IPS-18a (cell line): Measurements from ENCODE around the gene TGM4.

Experiments used
- H3K27ac ChIP-seq: one replicate; pipeline ENCODE4 v1.5.1; 2013; ENCODE audit warnings: low read length
- H3K27me3 ChIP-seq: one replicate; pipeline ENCODE4 v1.6.1; 2013; ENCODE audit warnings: mild to moderate bottlenecking, low read length; ENCODE audit not compliant: control insufficient read depth, insufficient read depth
- H3K36me3 ChIP-seq: one replicate; pipeline ENCODE4 v1.6.1; 2013; ENCODE audit warnings: low read depth, low read length; ENCODE audit not compliant: control insufficient read depth
- H3K4me1 ChIP-seq: one replicate; pipeline ENCODE4 v1.6.1; 2013; ENCODE audit warnings: low read depth, low read length; ENCODE audit not compliant: control insufficient read depth
- H3K4me3 ChIP-seq: one replicate; pipeline ENCODE4 v1.5.1; 2013; ENCODE audit warnings: low read length
- H3K9ac ChIP-seq: one replicate; pipeline ENCODE4 v1.6.1; 2013; ENCODE audit warnings: mild to moderate bottlenecking, low read length, moderate library complexity
- H3K9me3 ChIP-seq: one replicate; pipeline ENCODE4 v1.6.1; 2013; ENCODE audit warnings: low read depth, low read length; ENCODE audit not compliant: control insufficient read depth

Gene TGM4

DNA sequence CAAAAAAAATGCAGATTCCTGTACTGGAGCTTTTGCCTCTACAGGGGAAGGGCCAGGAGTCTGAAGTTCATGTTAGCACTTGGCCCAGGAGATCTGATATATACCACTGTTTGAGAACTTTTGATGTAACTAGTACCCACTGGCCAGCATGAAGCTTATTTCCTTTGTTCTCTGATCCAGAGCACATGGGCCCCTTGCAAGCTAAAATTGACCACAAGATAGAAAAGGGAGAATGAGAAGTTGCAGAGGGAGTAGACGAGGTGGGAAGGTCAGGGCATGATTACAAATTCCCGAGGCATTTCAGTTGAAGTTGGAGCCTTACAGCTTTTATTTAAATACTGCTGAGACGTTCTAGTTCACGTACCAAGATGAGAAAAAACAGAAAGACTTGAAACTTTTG is 28.2 kb downstream of the TGM4 start:
- peaks cover 7% of the 10 kb centered on the region for H3K4me1 ChIP-seq
- H3K9ac ChIP-seq: no peak overlapping the region
- no peaks in the 10 kb centered on the region for H3K9me3 ChIP-seq

DNA sequence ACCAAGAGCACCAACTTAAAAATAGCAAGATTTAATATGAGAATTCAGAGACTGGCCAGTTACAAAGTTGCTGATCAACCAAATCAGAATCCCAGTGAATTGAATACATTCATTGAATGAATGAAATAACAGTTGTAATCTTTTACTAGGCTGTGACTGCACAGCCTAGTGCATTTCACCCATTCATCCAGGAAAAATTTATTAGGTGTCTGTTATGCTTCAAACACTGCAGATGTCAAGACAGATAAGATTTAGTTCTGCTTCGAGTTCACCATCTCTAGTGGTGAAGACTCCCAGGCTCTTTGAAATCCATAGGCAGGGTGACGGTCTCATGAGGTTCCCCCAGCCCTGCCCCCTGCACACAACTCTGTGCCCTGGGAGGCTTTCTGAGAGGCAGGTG is 28.9 kb downstream of the TGM4 start:
- peaks cover 7% of the 10 kb centered on the region for H3K4me1 ChIP-seq
- H3K27ac ChIP-seq: no peak overlapping the region
- no peaks in the 10 kb centered on the region for H3K36me3 ChIP-seq
- no peaks in the 10 kb centered on the region for H3K9me3 ChIP-seq
- no peak overlapping the region for H3K4me3 ChIP-seq
- no peak overlapping the region for H3K9ac ChIP-seq
- H3K27me3 ChIP-seq: no peaks in the 10 kb centered on the region

More for the DNA sequence above, 28.2 kb downstream of the TGM4 start:
- H3K27ac ChIP-seq: no peak overlapping the region
- H3K27me3 ChIP-seq: no peaks in the 10 kb centered on the region
- no peaks in the 10 kb centered on the region for H3K36me3 ChIP-seq
- no peak overlapping the region for H3K4me3 ChIP-seq

DNA sequence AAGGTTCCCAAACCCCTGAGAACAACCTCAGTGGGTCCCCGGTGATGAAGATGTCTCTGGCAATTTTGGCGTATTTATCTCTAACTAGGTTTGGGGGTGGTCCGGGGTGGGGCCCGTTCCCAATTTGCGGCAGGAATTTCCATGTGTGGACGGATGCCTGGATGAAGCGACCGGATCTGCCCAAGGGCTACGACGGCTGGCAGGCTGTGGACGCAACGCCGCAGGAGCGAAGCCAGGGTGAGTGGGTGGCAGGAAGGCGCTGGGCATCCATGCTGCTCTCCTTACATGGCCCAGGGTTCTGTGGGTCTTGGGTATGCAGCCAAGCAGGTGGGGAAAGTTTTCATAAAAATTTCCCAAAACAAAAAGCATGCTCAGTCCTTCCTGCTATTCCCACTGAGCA is 29.3 kb downstream of the TGM4 start:
- Histone ChIP-seq H3K4me1 (peaks cover 7% of the 10 kb centered on the region), H3K9me3 (no peaks in the 10 kb centered on the region), H3K36me3 (no peaks in the 10 kb centered on the region), H3K4me3 (no peak overlapping the region), H3K27me3 (no peaks in the 10 kb centered on the region), H3K27ac (no peak overlapping the region), H3K9ac (no peak overlapping the region)

DNA sequence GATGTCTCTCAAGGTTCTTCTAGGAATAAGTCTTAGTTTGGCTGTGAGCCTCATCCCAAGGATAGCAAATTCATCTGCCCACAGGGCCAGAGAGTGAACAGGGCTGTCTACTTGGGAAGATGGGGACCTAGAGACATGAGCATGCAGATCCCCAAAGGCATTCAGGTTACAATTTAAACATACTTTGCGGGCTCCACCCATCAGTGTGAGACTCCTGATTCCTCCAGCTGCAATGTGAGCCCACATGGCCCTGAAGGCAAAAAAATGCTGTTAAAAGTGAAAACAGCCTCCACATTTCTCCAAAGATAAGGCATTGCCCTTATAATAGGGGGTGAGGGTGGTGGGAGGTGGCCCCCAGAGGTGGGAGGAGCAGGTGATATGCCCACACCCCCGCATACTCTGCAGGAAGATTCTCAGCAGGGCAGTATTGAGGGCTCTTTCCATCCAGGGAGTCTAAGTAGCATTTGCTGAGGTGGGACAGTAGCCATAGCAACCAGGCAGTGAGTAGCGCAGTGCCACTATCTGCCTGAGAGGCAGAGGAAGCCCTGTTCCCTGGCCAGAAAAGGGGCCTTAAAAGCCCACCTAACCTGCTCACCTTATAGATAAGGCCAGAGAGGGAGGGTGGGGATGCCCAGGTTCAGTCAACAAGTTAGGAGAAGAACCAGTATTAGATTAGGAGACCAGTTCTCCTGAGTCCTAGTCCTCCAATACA is 31.2 kb downstream of the TGM4 start:
- H3K27me3 ChIP-seq: no peaks in the 10 kb centered on the region
- H3K9me3 ChIP-seq: no peaks in the 10 kb centered on the region
- H3K27ac ChIP-seq: no peak overlapping the region
- no peaks in the 10 kb centered on the region for H3K36me3 ChIP-seq
- no peaks in the 10 kb centered on the region for H3K4me1 ChIP-seq
- no peak overlapping the region for H3K9ac ChIP-seq
- no peak overlapping the region for H3K4me3 ChIP-seq

DNA sequence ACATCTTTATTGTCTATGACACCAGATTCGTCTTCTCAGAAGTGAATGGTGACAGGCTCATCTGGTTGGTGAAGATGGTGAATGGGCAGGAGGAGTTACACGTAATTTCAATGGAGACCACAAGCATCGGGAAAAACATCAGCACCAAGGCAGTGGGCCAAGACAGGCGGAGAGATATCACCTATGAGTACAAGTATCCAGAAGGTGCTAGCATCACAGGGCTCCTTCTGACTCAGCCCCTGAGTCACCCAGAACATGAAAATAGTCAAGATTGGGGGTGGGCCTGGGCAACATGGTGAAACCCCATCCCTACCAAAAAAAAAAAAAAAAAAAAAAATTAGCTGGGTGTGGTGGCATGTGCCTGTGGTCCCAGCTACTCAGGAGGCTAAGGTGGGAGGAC is 32.6 kb downstream of the TGM4 start:
- Histone ChIP-seq H3K9ac (no peak overlapping the region), H3K4me3 (no peak overlapping the region), H3K27me3 (no peaks in the 10 kb centered on the region), H3K9me3 (no peaks in the 10 kb centered on the region), H3K27ac (no peak overlapping the region), H3K36me3 (no peaks in the 10 kb centered on the region), H3K4me1 (no peaks in the 10 kb centered on the region)

DNA sequence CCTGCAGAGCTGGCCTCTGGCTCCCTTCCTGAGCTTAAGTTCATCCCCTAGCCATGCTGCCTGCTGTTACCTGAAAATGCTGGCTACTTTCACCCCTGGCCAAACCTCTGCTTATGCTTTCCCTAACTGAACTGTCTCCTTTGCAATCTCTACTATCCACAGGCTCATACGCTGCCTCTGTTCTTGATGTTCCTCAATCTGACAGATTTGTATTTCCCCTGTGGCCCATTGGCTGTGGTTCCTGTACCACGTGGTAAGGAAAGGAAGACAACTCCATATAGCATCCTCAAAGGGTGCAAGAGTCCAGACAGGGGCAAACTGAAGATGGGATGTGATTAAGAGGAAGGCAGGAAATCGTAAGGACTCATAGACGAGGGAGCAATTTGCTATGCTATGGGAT is 33.2 kb downstream of the TGM4 start:
- Histone ChIP-seq H3K9me3 (no peaks in the 10 kb centered on the region), H3K27ac (no peak overlapping the region), H3K9ac (no peak overlapping the region), H3K4me3 (no peak overlapping the region), H3K4me1 (no peaks in the 10 kb centered on the region), H3K27me3 (no peaks in the 10 kb centered on the region), H3K36me3 (no peaks in the 10 kb centered on the region)

DNA sequence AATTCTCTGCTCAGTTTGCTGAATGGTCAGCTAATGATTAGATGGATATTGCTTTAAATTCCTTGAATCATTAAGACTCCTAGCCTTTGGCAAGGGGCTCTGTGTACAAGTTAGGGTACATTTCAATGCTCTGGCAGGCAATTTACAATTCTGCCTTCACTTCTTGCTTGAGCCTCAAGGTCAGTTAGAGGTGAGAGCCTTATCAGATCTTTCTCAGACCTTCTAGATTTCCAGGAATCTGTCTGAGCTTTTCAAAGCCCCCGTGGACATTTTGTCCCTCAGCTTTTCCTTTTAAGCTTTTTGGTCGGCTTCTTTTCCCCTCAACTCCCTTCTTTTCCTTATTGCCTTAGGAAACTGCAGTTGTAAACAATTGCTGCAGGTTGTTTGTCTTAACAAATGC is 34.7 kb downstream of the TGM4 start:
- Histone ChIP-seq H3K27ac (no peak overlapping the region), H3K4me1 (no peaks in the 10 kb centered on the region), H3K9me3 (no peaks in the 10 kb centered on the region), H3K27me3 (no peaks in the 10 kb centered on the region), H3K4me3 (no peak overlapping the region), H3K9ac (no peak overlapping the region), H3K36me3 (no peaks in the 10 kb centered on the region)

DNA sequence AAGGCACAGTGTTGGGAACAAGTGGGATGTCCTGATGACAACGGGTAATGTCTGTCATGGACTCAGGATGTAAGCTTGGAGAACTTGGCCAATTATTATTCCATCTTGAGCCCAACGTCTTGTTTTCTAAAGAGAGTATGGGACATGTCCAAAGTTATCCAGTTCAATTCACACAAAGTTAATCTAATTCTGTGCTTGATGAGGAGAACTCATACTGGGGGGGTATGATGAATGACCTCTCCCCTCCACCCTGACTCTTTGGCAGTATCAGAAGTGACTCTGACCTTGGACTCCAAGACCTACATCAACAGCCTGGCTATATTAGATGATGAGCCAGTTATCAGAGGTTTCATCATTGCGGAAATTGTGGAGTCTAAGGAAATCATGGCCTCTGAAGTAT is 36.3 kb downstream of the TGM4 start:
- Histone ChIP-seq H3K4me3 (no peak overlapping the region), H3K4me1 (no peaks in the 10 kb centered on the region), H3K9ac (no peak overlapping the region), H3K36me3 (no peaks in the 10 kb centered on the region), H3K9me3 (no peaks in the 10 kb centered on the region), H3K27me3 (no peaks in the 10 kb centered on the region), H3K27ac (no peak overlapping the region)

DNA sequence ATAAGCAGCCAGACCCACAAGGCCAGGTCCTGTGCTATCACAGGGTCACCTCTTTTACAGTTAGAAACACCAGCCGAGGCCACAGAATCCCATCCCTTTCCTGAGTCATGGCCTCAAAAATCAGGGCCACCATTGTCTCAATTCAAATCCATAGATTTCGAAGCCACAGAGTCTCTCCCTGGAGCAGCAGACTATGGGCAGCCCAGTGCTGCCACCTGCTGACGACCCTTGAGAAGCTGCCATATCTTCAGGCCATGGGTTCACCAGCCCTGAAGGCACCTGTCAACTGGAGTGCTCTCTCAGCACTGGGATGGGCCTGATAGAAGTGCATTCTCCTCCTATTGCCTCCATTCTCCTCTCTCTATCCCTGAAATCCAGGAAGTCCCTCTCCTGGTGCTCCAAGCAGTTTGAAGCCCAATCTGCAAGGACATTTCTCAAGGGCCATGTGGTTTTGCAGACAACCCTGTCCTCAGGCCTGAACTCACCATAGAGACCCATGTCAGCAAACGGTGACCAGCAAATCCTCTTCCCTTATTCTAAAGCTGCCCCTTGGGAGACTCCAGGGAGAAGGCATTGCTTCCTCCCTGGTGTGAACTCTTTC is 39.6 kb downstream of the TGM4 start:
- H3K9me3 ChIP-seq: no peaks in the 10 kb centered on the region
- no peak overlapping the region for H3K27ac ChIP-seq
- H3K4me1 ChIP-seq: no peaks in the 10 kb centered on the region
- no peaks in the 10 kb centered on the region for H3K36me3 ChIP-seq
- H3K27me3 ChIP-seq: no peaks in the 10 kb centered on the region
- no peak overlapping the region for H3K9ac ChIP-seq
- no peak overlapping the region for H3K4me3 ChIP-seq

DNA sequence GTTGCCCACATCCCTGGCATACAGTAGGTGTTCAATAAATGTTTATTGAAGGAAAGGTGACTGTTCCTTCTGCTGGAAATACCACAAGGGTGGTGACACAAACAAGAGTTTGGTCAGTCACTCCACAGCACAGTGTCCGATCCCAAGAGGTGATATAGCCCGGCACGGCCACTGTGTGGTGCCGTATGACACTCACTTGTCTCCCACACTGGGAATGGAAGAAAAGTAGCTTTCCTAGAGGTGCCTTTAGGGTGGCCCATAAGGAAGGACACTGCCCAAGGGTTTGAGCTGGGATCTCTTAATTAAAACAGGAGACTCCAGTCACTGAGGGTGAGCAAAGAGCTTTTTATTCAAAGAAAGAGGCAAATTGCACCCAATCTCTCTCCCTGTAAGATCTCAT is 40.5 kb downstream of the TGM4 start:
- Histone ChIP-seq H3K4me1 (no peaks in the 10 kb centered on the region), H3K27me3 (no peaks in the 10 kb centered on the region), H3K9ac (no peak overlapping the region), H3K9me3 (no peaks in the 10 kb centered on the region), H3K4me3 (no peak overlapping the region), H3K27ac (no peak overlapping the region), H3K36me3 (no peaks in the 10 kb centered on the region)

DNA sequence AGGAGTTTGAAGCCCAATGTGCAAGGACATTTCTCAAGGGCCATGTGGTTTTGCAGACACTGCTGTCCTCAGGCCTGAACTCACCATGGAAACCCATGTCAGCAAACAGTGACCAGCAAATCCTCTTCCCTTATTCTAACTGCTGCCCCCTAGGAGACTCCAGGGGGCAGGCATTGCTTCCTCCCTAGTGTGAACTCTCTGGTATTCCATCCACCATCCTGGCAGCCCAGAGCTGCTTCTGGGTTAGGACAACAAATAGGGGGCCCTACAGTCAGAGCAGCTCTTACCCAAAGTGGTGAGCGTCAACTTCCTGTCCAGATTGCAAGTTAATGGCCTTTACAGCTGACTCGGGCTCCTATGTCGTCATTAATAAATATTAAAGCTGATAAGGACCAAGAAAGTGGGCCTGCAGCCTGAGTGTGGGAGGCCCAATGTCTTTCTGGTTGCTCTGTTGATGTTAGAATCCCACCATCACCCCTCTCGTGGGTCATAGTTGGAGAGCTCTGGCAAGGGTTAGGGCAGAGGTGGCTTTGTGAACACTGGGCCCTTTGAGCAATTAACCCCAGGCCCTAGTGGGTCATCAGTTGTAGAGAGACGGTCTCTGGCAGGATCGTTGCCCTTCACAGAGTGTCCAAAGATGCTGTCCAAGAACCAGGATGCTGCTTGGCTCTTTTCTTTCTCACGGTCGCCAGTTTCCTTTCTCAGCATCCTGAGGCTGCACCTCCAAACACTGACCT is 41.5 kb downstream of the TGM4 start:
- no peaks in the 10 kb centered on the region for H3K36me3 ChIP-seq
- no peaks in the 10 kb centered on the region for H3K9me3 ChIP-seq
- H3K4me3 ChIP-seq: no peak overlapping the region
- no peaks in the 10 kb centered on the region for H3K4me1 ChIP-seq
- no peak overlapping the region for H3K9ac ChIP-seq
- H3K27ac ChIP-seq: no peak overlapping the region
- H3K27me3 ChIP-seq: no peaks in the 10 kb centered on the region

DNA sequence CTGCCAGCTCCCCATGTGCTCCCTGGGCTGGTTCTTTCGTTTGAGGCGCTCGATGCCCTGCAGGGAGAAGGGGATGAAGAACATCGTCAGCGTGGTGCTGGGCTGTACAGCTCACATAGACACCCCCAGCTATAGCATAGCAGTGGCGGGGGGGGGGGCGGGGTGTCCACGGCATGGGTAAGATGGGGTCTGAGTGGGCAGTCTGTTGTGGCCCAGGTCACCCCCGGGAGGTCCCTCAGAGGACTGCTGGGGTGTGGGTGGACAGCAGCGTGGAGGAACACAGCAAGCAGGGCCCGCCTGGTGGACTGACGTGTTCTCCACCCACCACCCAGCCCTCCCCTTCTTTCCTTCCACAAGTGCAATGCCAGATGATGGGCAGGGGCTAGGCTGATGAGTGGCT is 43.7 kb downstream of the TGM4 start:
- Histone ChIP-seq H3K4me3 (no peak overlapping the region), H3K27ac (no peak overlapping the region), H3K4me1 (no peaks in the 10 kb centered on the region), H3K9ac (no peak overlapping the region), H3K9me3 (no peaks in the 10 kb centered on the region), H3K36me3 (peaks cover 5% of the 10 kb centered on the region), H3K27me3 (no peaks in the 10 kb centered on the region)
